Adipocyte (in vitro differentiated cells): ENCODE measurements around the gene ANO2.

Experiments used
- DNase-seq: peaks from one replicate; pipeline ENCODE4 v3.0.0-alpha.2; 2015; ENCODE audit warnings: low read depth
- H3K27me3 ChIP-seq: replicated peaks from 2 replicates; pipeline ENCODE4 v1.7.0; 2013; ENCODE audit warnings: mild to moderate bottlenecking, low read length, moderate library complexity; ENCODE audit not compliant: control insufficient read depth, insufficient read depth
- H3K36me3 ChIP-seq: 2 replicates; pipeline ENCODE4 v1.7.0; 2013; ENCODE audit warnings: low read length, mild to moderate bottlenecking, moderate library complexity; ENCODE audit not compliant: control insufficient read depth, insufficient read depth, severe bottlenecking
- H3K4me1 ChIP-seq: 2 replicates; pipeline ENCODE4 v1.7.0; 2013; ENCODE audit warnings: mild to moderate bottlenecking, low read length, moderate library complexity; ENCODE audit not compliant: control insufficient read depth, insufficient read depth
- H3K4me3 ChIP-seq: 2 replicates; pipeline ENCODE4 v1.7.0; 2013; ENCODE audit warnings: mild to moderate bottlenecking, low read length, moderate library complexity
- H3K9ac ChIP-seq: 2 replicates; pipeline ENCODE4 v1.7.0; 2013; ENCODE audit warnings: mild to moderate bottlenecking, low read length, moderate library complexity
- H3K9me3 ChIP-seq: 2 replicates; pipeline ENCODE4 v1.7.0; 2013; ENCODE audit warnings: mild to moderate bottlenecking, low read length, moderate library complexity; ENCODE audit not compliant: control insufficient read depth

ANO2 gene

DNA sequence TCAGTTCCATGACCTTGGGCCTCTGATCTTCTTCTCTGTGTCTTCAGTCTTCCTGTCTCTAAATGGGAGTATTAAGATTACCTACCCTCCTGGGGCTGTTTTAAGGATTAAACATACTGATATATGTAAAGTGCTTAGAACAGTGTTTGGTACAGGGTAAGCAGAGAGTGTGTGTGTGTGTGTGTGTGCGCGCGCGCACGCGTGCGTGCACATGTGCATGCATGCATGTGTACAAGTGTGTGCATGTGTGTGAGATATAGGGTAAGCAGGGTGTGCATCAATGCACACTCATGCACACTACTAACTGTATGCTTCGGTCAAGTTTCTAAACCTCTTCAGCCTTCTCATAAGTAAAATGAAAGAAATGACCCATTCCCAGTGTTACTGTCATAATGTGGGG lies 316.6 kb downstream of the ANO2 start:
- Histone ChIP-seq H3K9me3 (no peaks in the 10 kb centered on the region), H3K36me3 (no peaks in the 10 kb centered on the region), H3K4me1 (no peaks in the 10 kb centered on the region), H3K4me3 (no peak overlapping the region), H3K27me3 (peaks cover 62% of the 10 kb centered on the region), H3K9ac (no peak overlapping the region)
- no peak for DNase-seq

DNA sequence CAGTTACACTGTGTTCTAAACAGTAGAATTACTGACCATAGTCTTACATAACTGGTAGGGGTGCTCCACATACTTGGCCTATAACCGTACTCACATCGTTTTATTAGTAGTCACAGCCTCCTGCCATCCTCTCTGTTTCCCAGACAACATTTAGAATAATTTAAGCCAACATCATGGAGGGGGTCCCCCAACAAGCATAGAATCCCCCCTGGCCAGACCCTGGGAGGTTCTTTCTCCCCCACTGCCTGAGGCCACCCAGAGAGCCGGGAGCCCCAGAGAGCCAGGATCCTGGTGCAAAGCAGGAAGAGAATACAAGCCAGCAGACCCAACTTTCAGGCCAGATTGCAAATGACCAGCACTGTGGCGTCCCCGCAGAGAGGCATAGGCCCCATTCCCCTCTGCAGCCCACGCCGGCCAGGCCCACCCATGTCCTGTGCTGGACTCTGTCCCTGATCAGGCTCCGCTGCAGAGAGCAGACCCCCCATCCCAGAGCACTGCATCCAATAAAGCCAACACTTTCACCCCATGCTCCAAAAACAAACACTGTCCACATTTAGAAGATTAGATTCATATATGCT lies 317.9 kb downstream of the ANO2 start:
- H3K36me3 ChIP-seq, result no peaks in the 10 kb centered on the region
- no peak overlapping the region for H3K4me3 ChIP-seq
- H3K9ac ChIP-seq, result no peak overlapping the region
- H3K9me3 ChIP-seq, result no peaks in the 10 kb centered on the region
- DNase-seq, result no peak
- H3K4me1 ChIP-seq, result peaks cover 3% of the 10 kb centered on the region
- H3K27me3 ChIP-seq, result peaks cover 60% of the 10 kb centered on the region

DNA sequence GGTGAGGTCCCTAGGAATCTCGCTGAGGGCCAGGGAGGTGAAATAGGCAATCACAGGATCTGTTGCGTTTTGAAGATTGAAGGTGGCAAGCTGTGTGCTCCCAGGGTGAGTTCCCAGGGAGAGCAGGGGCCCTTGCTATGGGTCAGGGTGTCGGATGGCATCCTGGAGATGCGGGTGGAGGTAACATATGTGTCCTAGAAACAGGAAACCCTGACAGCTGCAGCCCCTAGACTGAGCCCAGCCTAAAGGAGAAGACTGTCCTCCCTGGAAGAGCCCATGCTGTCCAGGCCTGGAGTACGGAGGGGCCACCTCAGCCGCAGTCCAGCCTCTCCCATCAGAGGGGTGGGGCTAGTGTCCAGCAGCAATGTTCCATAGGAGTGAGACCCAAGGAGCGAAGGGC lies 318.9 kb downstream of the ANO2 start:
- no peak for DNase-seq
- Histone ChIP-seq H3K9ac (no peak overlapping the region), H3K36me3 (no peaks in the 10 kb centered on the region), H3K9me3 (no peaks in the 10 kb centered on the region), H3K4me1 (peaks cover 8% of the 10 kb centered on the region), H3K27me3 (peaks cover 53% of the 10 kb centered on the region), H3K4me3 (no peak overlapping the region)

DNA sequence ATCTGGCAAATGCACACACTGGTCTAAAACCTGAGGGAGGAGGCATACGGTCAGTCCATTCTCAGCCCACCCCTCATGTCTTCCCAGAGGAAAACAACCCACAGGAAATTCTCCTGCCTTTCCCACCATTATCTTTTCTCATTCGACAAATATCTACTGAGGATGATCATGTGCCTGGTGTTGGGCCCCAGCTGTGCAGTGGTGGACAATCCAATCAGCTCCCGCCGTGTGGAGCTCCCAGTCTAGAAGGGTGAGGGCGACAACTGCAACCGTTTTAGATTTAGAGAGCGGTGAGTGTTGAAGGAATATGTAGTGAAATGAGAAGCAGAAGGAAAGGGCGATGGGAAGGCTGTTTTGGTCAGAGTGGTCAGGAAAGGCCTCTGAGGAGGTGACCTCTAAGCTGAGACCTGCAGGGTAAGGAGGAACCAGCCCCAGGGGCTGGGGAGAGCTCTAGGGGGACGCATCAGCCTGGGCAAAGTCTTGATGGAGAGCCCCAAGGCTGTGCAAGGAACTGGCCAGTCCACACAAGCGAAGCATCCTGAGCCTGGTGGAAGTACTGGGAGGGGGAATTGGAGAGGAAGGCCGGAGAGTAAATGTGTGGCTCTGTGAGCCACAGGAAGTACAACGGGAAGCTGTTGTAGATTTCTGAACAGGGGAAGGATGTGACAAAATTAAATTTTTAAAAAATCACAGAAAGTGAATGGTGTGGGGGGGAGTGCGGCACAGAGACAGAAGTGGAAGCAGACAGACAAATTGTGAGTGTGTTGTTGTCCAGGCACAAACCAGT lies 320.4 kb downstream of the ANO2 start:
- H3K9me3 ChIP-seq, result no peaks in the 10 kb centered on the region
- H3K4me1 ChIP-seq, result peaks cover 8% of the 10 kb centered on the region
- no peak for DNase-seq
- no peak overlapping the region for H3K9ac ChIP-seq
- no peak overlapping the region for H3K4me3 ChIP-seq
- H3K27me3 ChIP-seq, result peaks cover 43% of the 10 kb centered on the region
- no peaks in the 10 kb centered on the region for H3K36me3 ChIP-seq

DNA sequence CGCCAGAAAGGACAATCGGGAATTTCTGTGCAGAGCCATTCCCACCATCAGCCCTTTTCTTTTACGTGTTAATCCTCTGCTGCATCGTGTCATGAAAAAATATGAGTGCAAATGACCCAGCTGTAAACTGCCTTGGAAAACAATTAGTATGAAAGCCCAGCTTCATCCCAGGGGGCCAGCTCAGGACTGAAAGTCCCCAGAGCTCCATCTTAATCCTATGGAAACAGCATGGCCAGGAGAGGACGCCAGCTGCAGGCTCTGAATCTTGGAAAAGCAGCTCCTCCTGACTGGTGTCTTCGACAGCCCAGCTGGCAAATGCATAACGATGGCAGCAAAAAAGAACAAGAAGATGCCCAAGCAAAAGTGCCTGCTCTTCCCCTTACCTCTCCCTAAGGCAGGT lies 321.6 kb downstream of the ANO2 start:
- Histone ChIP-seq H3K4me3 (no peak overlapping the region), H3K4me1 (peaks cover 8% of the 10 kb centered on the region), H3K27me3 (peaks cover 31% of the 10 kb centered on the region), H3K36me3 (no peaks in the 10 kb centered on the region), H3K9ac (no peak overlapping the region), H3K9me3 (no peaks in the 10 kb centered on the region)
- no peak for DNase-seq

DNA sequence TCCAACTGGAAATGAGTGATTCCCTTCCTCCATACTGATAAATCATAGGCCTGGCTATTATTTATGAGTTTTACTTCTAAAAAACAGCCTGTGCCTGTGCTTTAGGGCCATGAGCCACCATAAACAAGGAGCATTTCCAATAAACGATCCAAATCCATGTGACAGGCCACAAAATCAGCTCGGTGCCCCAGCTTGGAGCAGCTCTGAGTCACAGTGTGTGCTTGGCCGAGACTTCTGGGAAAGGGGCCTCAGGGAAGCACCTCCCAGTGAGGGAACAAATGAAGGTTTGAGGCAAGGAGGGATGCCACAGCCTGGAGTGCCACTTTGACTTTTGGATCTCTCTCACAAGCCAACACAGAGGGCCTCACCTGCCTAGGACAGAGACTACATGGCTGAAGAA lies 322.8 kb downstream of the ANO2 start:
- H3K4me3 ChIP-seq, result no peak overlapping the region

DNA sequence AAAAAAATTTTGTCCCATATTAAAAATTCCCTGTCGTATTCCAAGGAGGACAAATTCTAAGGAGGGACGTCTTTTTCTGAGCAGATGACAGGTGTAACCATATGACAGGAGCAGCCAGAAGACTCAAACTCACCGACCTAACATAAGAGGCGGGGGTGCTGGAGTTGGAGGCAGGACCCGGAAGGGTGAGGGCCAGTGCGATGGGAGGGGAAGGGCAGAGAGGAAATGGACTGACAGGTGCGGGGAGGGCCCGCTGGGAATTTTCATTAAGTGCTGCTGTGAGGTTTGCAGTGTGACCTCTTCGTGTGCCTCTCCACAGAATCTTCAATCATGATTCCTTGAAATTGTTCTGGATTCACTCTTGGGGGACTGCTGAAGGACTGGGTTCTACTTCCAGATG lies 323.7 kb downstream of the ANO2 start:
- H3K9ac ChIP-seq, result no peak overlapping the region
- DNase-seq, result no peak
- no peaks in the 10 kb centered on the region for H3K36me3 ChIP-seq
- peaks cover 8% of the 10 kb centered on the region for H3K4me1 ChIP-seq
- peaks cover 3% of the 10 kb centered on the region for H3K9me3 ChIP-seq
- no peak overlapping the region for H3K4me3 ChIP-seq
- peaks cover 31% of the 10 kb centered on the region for H3K27me3 ChIP-seq

More for the DNA sequence above, 322.8 kb downstream of the ANO2 start:
- H3K9me3 ChIP-seq, result peaks cover under 1% of the 10 kb centered on the region
- peaks cover 32% of the 10 kb centered on the region for H3K27me3 ChIP-seq
- H3K4me1 ChIP-seq, result peaks cover 8% of the 10 kb centered on the region
- DNase-seq, result no peak
- H3K36me3 ChIP-seq, result no peaks in the 10 kb centered on the region
- H3K9ac ChIP-seq, result no peak overlapping the region

DNA sequence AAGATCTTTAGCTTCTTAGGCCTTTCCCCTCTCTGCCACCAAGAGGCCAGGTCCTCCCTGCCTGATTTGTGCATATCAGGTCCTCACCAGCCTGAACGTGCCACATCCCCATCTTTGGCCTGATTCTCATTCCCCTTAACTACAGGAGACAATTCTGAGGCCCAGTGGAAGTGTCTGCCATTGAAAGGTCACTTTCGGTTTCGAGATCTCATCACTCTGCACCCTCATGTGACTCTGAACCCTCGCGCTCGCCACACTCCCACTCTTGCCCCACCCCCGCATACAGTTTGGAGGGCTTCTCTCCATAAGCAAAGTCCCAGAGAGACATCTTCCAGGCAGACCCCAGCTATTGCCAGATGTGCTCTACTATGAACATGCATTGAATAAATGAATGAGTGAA lies 324.2 kb downstream of the ANO2 start:
- no peak for DNase-seq
- Histone ChIP-seq H3K4me3 (no peak overlapping the region), H3K36me3 (no peaks in the 10 kb centered on the region), H3K9me3 (peaks cover 3% of the 10 kb centered on the region), H3K9ac (no peak overlapping the region), H3K4me1 (peaks cover 8% of the 10 kb centered on the region), H3K27me3 (peaks cover 31% of the 10 kb centered on the region)

DNA sequence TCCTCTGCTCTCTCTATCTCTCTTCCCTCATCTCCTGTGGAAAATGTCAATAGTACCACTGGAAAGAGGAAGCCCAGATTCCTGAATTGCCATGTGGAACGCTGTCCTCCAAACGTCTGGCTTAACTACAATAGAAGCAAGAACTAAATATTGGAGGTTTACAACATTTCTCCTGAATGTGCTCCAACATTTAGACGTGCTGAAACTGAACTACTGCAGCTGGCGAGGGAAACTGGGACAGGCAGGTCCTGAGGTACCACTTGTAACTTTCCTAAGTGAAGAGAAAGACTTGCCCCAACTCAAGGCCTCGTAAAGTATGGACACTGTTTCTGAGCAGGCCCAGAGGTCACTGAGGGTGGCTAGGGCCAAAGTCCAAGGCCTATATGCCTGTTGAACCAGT lies 325.4 kb downstream of the ANO2 start:
- Histone ChIP-seq H3K9me3 (peaks cover 3% of the 10 kb centered on the region), H3K4me3 (no peak overlapping the region), H3K36me3 (no peaks in the 10 kb centered on the region), H3K9ac (no peak overlapping the region), H3K27me3 (peaks cover 19% of the 10 kb centered on the region), H3K4me1 (peaks cover 8% of the 10 kb centered on the region)
- no peak for DNase-seq

DNA sequence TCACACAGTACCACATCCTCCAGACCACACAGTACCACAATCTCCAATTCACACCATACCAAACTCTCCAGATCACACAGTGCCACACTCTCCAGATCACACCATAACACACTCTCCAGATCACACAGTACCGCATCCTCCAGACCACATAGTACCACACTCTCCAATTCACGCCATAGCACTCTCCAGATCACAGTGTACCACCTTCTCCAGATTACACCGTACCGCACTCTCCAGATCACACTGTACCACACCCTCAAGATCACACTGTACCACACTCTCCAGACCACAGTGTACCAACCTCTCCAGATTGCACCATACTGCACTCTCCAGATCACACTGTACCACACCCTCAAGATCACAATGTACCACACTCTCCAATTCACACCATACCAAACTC lies 328.2 kb downstream of the ANO2 start:
- peaks cover 3% of the 10 kb centered on the region for H3K9me3 ChIP-seq
- H3K27me3 ChIP-seq, result peaks cover 5% of the 10 kb centered on the region
- DNase-seq, result no peak
- H3K4me3 ChIP-seq, result no peak overlapping the region
- H3K4me1 ChIP-seq, result peaks cover 14% of the 10 kb centered on the region
- no peak overlapping the region for H3K9ac ChIP-seq
- no peaks in the 10 kb centered on the region for H3K36me3 ChIP-seq

DNA sequence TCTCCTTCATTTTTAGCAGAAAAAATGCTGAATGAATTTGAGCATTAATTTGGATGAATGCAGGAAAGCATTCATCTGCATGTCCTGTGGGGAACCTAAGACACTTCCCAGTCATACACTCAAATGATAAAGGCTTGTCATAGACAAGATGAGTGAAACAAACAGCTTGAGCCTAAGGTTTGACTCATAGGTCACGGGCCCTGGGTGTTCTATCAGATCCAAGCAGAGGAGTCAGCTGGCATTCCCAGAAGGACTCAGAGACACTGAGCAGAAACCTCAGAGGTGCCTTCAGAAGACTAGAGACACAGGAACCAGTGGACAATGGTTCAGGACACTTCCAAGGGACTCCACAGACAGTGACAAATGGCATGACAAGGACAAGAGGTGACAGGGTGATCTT lies 329.3 kb downstream of the ANO2 start:
- no peak overlapping the region for H3K9ac ChIP-seq
- H3K36me3 ChIP-seq, result no peaks in the 10 kb centered on the region

More for the DNA sequence above, 329.3 kb downstream of the ANO2 start:
- Histone ChIP-seq H3K4me3 (no peak overlapping the region), H3K9me3 (peaks cover 3% of the 10 kb centered on the region), H3K4me1 (peaks cover 13% of the 10 kb centered on the region), H3K27me3 (peaks cover 5% of the 10 kb centered on the region)
- no peak for DNase-seq
